ENCODE measurements around the gene ARHGAP26.

ARHGAP26 gene

GRCh38 chr5:143040622-143041021, 270.4 kb downstream of the ARHGAP26 start:
- TF ChIP-seq TAF1 (IDR thresholded peaks at IDR 0.05; ENCODE audit: borderline replicate concordance, insufficient read depth, low read length), result no peak
- no peak for TF ChIP-seq REST (IDR thresholded peaks at IDR 0.05; ENCODE audit: insufficient read depth in 1 of 2, low read depth in 2 of 2, low read length in 2 of 2)
- TF ChIP-seq FOXP2 (optimal IDR thresholded peaks at IDR 0.05; ENCODE audit: borderline replicate concordance, extremely low read depth, extremely low read length, insufficient read depth), result no peak
- TF ChIP-seq SIN3A (IDR thresholded peaks at IDR 0.05; ENCODE audit: borderline replicate concordance, insufficient read depth, low read length), result no peak
- no peak for TF ChIP-seq POLR2AphosphoS5 (IDR thresholded peaks at IDR 0.05; ENCODE audit: low read depth, low read length)

DNA sequence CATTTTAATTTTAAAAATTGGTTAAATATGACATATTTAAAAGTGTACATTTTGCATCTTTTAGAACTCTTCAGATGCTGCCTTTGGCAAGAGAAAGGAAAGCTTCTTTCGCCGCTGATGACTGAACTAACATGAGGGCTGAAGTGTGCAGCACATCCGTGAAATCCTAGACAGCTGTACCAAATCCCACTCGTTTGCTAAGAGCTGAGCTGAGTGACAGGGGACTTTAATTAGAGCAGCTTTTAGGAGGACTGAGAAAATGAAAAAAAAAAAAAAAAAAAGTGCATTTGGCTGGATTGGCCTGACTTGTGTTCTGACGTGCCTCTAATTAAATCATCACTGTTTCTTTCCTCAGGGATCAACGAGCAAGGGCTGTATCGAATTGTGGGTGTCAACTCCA, 271.3 kb downstream of the ARHGAP26 start:
- TF ChIP-seq SIN3A (IDR thresholded peaks at IDR 0.05; ENCODE audit: borderline replicate concordance, insufficient read depth, low read length), result no peak
- no peak for TF ChIP-seq REST (IDR thresholded peaks at IDR 0.05; ENCODE audit: insufficient read depth in 1 of 2, low read depth in 2 of 2, low read length in 2 of 2)
- no peak for TF ChIP-seq POLR2AphosphoS5 (IDR thresholded peaks at IDR 0.05; ENCODE audit: low read depth, low read length)
- no peak for TF ChIP-seq FOXP2 (optimal IDR thresholded peaks at IDR 0.05; ENCODE audit: borderline replicate concordance, extremely low read depth, extremely low read length, insufficient read depth)
- TF ChIP-seq TAF1 (IDR thresholded peaks at IDR 0.05; ENCODE audit: borderline replicate concordance, insufficient read depth, low read length), result no peak

- TF ChIP-seq SIN3A (IDR thresholded peaks at IDR 0.05; ENCODE audit: borderline replicate concordance, insufficient read depth, low read length) (no peak), TAF1 (IDR thresholded peaks at IDR 0.05; ENCODE audit: borderline replicate concordance, insufficient read depth, low read length) (no peak), REST (IDR thresholded peaks at IDR 0.05; ENCODE audit: insufficient read depth in 1 of 2, low read depth in 2 of 2, low read length in 2 of 2) (no peak), POLR2AphosphoS5 (IDR thresholded peaks at IDR 0.05; ENCODE audit: low read depth, low read length) (no peak), FOXP2 (optimal IDR thresholded peaks at IDR 0.05; ENCODE audit: borderline replicate concordance, extremely low read depth, extremely low read length, insufficient read depth) (no peak)
These were observed 272.0 kb downstream of the ARHGAP26 start for GRCh38 chr5:143041972-143042770.

DNA sequence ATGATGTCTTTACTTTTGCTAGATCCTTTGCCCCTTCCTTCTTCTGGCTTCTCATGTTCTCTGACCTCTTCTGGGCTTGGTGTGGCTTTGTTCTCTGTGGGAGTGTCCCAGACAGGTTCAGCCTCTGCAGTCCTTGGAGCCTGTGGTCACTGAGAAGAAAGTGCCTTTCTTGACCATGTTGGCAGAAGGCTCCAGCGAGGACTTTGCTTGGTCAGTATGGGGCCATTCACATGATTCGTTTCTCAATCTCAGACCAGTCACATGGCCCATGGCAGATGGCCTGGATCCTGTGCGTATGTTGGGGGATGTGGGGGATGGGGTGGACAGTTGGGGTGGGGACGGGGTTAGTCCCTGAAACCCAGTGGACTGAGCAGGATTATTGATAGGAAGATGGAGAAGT, 274.1 kb downstream of the ARHGAP26 start:
- TF ChIP-seq POLR2AphosphoS5 (IDR thresholded peaks at IDR 0.05; ENCODE audit: low read depth, low read length) (no peak), TAF1 (IDR thresholded peaks at IDR 0.05; ENCODE audit: borderline replicate concordance, insufficient read depth, low read length) (no peak), FOXP2 (optimal IDR thresholded peaks at IDR 0.05; ENCODE audit: borderline replicate concordance, extremely low read depth, extremely low read length, insufficient read depth) (no peak), SIN3A (IDR thresholded peaks at IDR 0.05; ENCODE audit: borderline replicate concordance, insufficient read depth, low read length) (no peak)

DNA sequence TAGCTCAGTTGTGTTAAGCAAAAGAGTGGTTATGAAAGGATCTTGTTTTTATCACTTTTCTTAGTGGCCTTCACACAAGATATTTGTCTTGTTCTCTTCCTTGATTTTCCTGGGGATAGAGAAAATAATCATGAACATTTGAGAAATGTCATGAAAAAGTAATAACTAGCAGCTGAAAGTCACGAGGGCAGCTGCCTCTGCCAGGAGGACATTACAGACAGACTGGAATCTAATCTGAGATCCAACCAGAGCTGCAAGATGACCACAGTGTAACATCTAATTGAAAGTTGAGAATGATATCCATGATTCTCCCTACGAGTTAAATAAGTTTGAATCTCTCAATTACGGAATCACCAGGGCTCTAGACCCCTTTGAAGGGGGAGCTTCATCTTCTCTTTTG, 274.9 kb downstream of the ARHGAP26 start:
- no peak for TF ChIP-seq POLR2AphosphoS5 (IDR thresholded peaks at IDR 0.05; ENCODE audit: low read depth, low read length)
- TF ChIP-seq SIN3A (IDR thresholded peaks at IDR 0.05; ENCODE audit: borderline replicate concordance, insufficient read depth, low read length), result no peak
- no peak for TF ChIP-seq FOXP2 (optimal IDR thresholded peaks at IDR 0.05; ENCODE audit: borderline replicate concordance, extremely low read depth, extremely low read length, insufficient read depth)

- no peak for TF ChIP-seq POLR2AphosphoS5 (IDR thresholded peaks at IDR 0.05; ENCODE audit: low read depth, low read length)
- no peak for TF ChIP-seq REST (IDR thresholded peaks at IDR 0.05; ENCODE audit: insufficient read depth in 1 of 2, low read depth in 2 of 2, low read length in 2 of 2)
- TF ChIP-seq SIN3A (IDR thresholded peaks at IDR 0.05; ENCODE audit: borderline replicate concordance, insufficient read depth, low read length), result no peak
- TF ChIP-seq TAF1 (IDR thresholded peaks at IDR 0.05; ENCODE audit: borderline replicate concordance, insufficient read depth, low read length), result no peak
- TF ChIP-seq FOXP2 (optimal IDR thresholded peaks at IDR 0.05; ENCODE audit: borderline replicate concordance, extremely low read depth, extremely low read length, insufficient read depth), result no peak
These were observed 276.1 kb downstream of the ARHGAP26 start for GRCh38 chr5:143046314-143046713.

Measured in PFSK-1 (cell line).